Endothelial cell of umbilical vein (primary cell): ENCODE data around the gene CLCN6. TPM values are rescaled to one million over a fixed set of nuclear protein-coding genes. Genes with fewer than 3 reads are reported as not detected.

ENCODE experiments used
- BruUV-seq: library from RNA; stranded (reverse); fragments of 400-500 nt; replicated peaks from 2 replicates; lab custom pipeline; 2021; lab: Mats Ljungman, UMichigan
- CTCF ChIA-PET: fragments of 300-600, 350-600 bp; sonication (Branson Sonifier 250); formaldehyde crosslinking; loops from one replicate; lab custom pipeline; 2021; ENCODE audit warnings: antibody characterized with exemption, inconsistent platforms; lab: Charles Lee
- POLR2A ChIA-PET: fragments of 300-600, 350-600 bp; sonication (Branson Sonifier 250); formaldehyde crosslinking; loops from one replicate; lab custom pipeline; 2021; ENCODE audit warnings: antibody characterized with exemption, inconsistent platforms; lab: Charles Lee
- DNase-seq: peaks from one replicate; pipeline ENCODE4 v3.0.0-alpha.2; 2011; ENCODE audit warnings: low read depth, low spot score
- FAIRE-seq: peaks from 2 replicates; lab custom pipeline; 2011; peaks lifted over from hg19 to GRCh38; lab: Jason Lieb, UNC
- H2AFZ ChIP-seq: 2 replicates; pipeline ENCODE4 v1.6.0; 2012; ENCODE audit warnings: low read depth, low read length, control low read depth, inconsistent platforms
- H3K27ac ChIP-seq: 2 replicates; pipeline ENCODE4 v1.5.1; 2011; ENCODE audit warnings: low read depth, mild to moderate bottlenecking, control low read depth, low read length, moderate library complexity; ENCODE audit not compliant: insufficient read depth
- H3K27me3 ChIP-seq, 2 experiments: 2 replicates each; pipeline versions ENCODE4 v1.6.0 to v1.6.1; 2011; ENCODE audit warnings: low read length in 2 of 2, mixed read lengths in 1 of 2; ENCODE audit not compliant: control insufficient read depth in 2 of 2, insufficient read depth in 2 of 2
- H3K36me3 ChIP-seq, 2 experiments: 2 replicates in 1 of 2; 3 replicates in 1 of 2; pipeline ENCODE4 v1.5.1; 2011; ENCODE audit warnings: low read length in 2 of 2, mild to moderate bottlenecking in 1 of 2, moderate library complexity in 1 of 2; ENCODE audit not compliant: control insufficient read depth in 2 of 2, insufficient read depth in 2 of 2; ENCODE audit errors: extremely low read depth in 1 of 2
- H3K4me1 ChIP-seq: 3 replicates; pipeline ENCODE4 v1.5.1; 2011; ENCODE audit warnings: mild to moderate bottlenecking, low read length; ENCODE audit not compliant: control insufficient read depth, insufficient read depth; ENCODE audit errors: extremely low read depth
- H3K4me2 ChIP-seq: 2 replicates; pipeline ENCODE4 v1.6.1; 2011; ENCODE audit warnings: low read length, control low read depth, mixed read lengths; ENCODE audit not compliant: insufficient read depth
- H3K4me3 ChIP-seq, 3 experiments: fragments of 200-600 bp in 1 of 3; sonication (generic), shearing (Covaris generic) in 1 of 3; replicated peaks in 1 of 3; 2 replicates each; pipeline ENCODE4 v1.5.1; 2011 to 2016; ENCODE audit warnings: control low read depth in 3 of 3, low read length in 3 of 3, mild to moderate bottlenecking in 2 of 3, inconsistent platforms in 1 of 3, low read depth in 1 of 3, moderate library complexity in 1 of 3; ENCODE audit not compliant: insufficient read depth in 1 of 3
- H3K79me2 ChIP-seq: 2 replicates; pipeline ENCODE4 v1.6.0; 2012; ENCODE audit warnings: low read length, inconsistent platforms; ENCODE audit not compliant: control insufficient read depth, insufficient read depth
- H3K9ac ChIP-seq: replicated peaks from 2 replicates; pipeline ENCODE3; 2011; ENCODE audit warnings: low read length, control low read depth; ENCODE audit not compliant: insufficient read depth; ENCODE audit errors: extremely low read depth
- H3K9me1 ChIP-seq: replicated peaks from 3 replicates; pipeline ENCODE4 v1.6.0; 2011; ENCODE audit warnings: mild to moderate bottlenecking, low read length; ENCODE audit not compliant: control insufficient read depth, insufficient read depth; ENCODE audit errors: extremely low read depth
- H3K9me3 ChIP-seq: replicated peaks from 2 replicates; pipeline ENCODE4 v1.5.1; 2012; ENCODE audit warnings: low read length, inconsistent platforms; ENCODE audit not compliant: control insufficient read depth, insufficient read depth
- H4K20me1 ChIP-seq: replicated peaks from 2 replicates; pipeline ENCODE3; 2011; ENCODE audit warnings: mild to moderate bottlenecking, low read length; ENCODE audit not compliant: control insufficient read depth, insufficient read depth; ENCODE audit errors: extremely low read depth
- EZH2 ChIP-seq: IDR thresholded peaks from 2 replicates; pipeline ENCODE4 v1.6.1; 2012; ENCODE audit warnings: borderline replicate concordance, low read depth, mild to moderate bottlenecking, moderate library complexity, low read length, inconsistent platforms; ENCODE audit not compliant: severe bottlenecking
- FOS ChIP-seq: IDR thresholded peaks from 2 replicates; pipeline ENCODE4 v1.6.1; 2011; ENCODE audit warnings: mild to moderate bottlenecking, low read length, moderate library complexity, borderline replicate concordance; ENCODE audit not compliant: insufficient read depth
- GATA2 ChIP-seq: IDR thresholded peaks from 2 replicates; pipeline ENCODE4 v1.7.0; 2011; ENCODE audit warnings: low read depth, mild to moderate bottlenecking, moderate library complexity, mixed read lengths, low read length; ENCODE audit not compliant: insufficient read length, insufficient read depth
- JUN ChIP-seq: IDR thresholded peaks from 2 replicates; pipeline ENCODE4 v1.6.1; 2011; ENCODE audit warnings: borderline replicate concordance, low read depth; ENCODE audit not compliant: insufficient read length, insufficient read depth
- MYC ChIP-seq: IDR thresholded peaks from one replicate; pipeline ENCODE4 v1.6.1; 2011; ENCODE audit warnings: mild to moderate bottlenecking, low read depth, low read length
- POLR2A ChIP-seq: IDR thresholded peaks from 2 replicates; pipeline ENCODE4 v1.6.1; 2012; ENCODE audit warnings: low read depth, mild to moderate bottlenecking, control low read depth, low read length
- POLR2AphosphoS5 ChIP-seq: IDR thresholded peaks from 2 replicates; pipeline ENCODE4 v1.6.1; 2012; ENCODE audit warnings: low read depth, mild to moderate bottlenecking, control low read depth, low read length, moderate library complexity; ENCODE audit not compliant: insufficient read depth
- dilution Hi-C: fragments of 300-500 bp; cut with MboI; formaldehyde crosslinking; loops from one replicate; pipeline ENCODE4 v1.15.0; 2019; ENCODE audit warnings: low sequenced_read_pairs; ENCODE audit not compliant: extremely low pct_ligation_motif_present
- intact Hi-C: fragments of 100-400 bp; cut with micrococcal nuclease; formaldehyde crosslinking; loops from one replicate; pipeline ENCODE4 v1.10.0; 2022
- polyA plus RNA-seq, 4 experiments: library from polyadenylated mRNA; depleted of rRNA in 3 of 4; stranded (reverse) in 3 of 4; unstranded in 1 of 4; fragments of >200 nt; gene quantifications; 2 replicates each; pipeline versions ENCODE4 v1.2.1 to v1.2.3, GENCODE V29; 2011 to 2012; ENCODE audit warnings: missing spikeins in 1 of 4
- total RNA-seq: library from RNA; stranded (reverse); gene quantifications from 2 replicates; pipeline ENCODE4 v1.2.3, GENCODE V29; 2021
- TF ChIP-seq, protein P1 (sequence below), 2 donors: IDR thresholded peaks; 1 replicate in 1 of 2; 2 replicates in 1 of 2; pipeline ENCODE4 v1.5.1; 2011; ENCODE audit warnings: low read length in 2 of 2, mild to moderate bottlenecking in 2 of 2, moderate library complexity in 2 of 2, control low read depth in 1 of 2, inconsistent platforms in 1 of 2, low read depth in 1 of 2; ENCODE audit not compliant: insufficient read depth in 1 of 2; ENCODE audit errors: extremely low read depth in 1 of 2
- TF ChIP-seq, protein P2 (sequence below): IDR thresholded peaks from 2 replicates; pipeline ENCODE4 v1.6.1; 2011; ENCODE audit not compliant: insufficient read depth, insufficient read length

The CLCN6 gene
- total and polyA plus RNA-seq, 2 donors (not counting 3 experiments of a cell fraction or from before 2014, with no cell fraction given): 20.4 to 41.2 TPM

DNA sequence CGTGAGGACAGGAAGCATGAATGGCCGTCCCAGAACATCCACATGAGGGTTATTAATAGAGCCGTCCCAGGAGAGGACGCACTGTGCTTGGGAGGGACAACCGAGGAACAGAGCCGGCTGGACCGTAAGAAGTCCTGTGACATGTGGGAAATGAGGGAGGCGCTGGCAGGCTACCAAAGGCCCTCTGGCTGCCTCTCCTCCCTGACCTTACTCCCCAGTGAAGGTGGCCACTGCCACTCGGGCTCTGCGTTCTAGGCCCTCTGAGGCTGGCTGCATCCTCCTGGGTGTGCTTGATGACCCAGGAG lies 68.2 kb downstream of the CLCN6 start:
- Histone ChIP-seq H3K79me2 (no peaks in the 10 kb centered on the region), H3K36me3 (no peaks in the 10 kb centered on the region), H3K4me1 (no peaks in the 10 kb centered on the region), H3K27me3 (no peaks in the 10 kb centered on the region), H3K9me3 (no peaks in the 10 kb centered on the region), H4K20me1 (no peaks in the 10 kb centered on the region), H3K4me2 (no peak overlapping the region), H3K9ac (no peak overlapping the region), H3K9me1 (no peaks in the 10 kb centered on the region), H3K27ac (no peak overlapping the region), H3K4me3 (no peak overlapping the region), H2AFZ (no peak overlapping the region)
- ChIA-PET POLR2A (no interaction called here), CTCF (no interaction called here)
- intact Hi-C loops: no loop called here
- TF ChIP-seq MYC: no peak
- no peak for TF ChIP-seq POLR2A
- TF ChIP-seq EZH2: no peak
- no peak for TF ChIP-seq POLR2AphosphoS5
- no peak for TF ChIP-seq FOS
- TF ChIP-seq, protein P1, sequence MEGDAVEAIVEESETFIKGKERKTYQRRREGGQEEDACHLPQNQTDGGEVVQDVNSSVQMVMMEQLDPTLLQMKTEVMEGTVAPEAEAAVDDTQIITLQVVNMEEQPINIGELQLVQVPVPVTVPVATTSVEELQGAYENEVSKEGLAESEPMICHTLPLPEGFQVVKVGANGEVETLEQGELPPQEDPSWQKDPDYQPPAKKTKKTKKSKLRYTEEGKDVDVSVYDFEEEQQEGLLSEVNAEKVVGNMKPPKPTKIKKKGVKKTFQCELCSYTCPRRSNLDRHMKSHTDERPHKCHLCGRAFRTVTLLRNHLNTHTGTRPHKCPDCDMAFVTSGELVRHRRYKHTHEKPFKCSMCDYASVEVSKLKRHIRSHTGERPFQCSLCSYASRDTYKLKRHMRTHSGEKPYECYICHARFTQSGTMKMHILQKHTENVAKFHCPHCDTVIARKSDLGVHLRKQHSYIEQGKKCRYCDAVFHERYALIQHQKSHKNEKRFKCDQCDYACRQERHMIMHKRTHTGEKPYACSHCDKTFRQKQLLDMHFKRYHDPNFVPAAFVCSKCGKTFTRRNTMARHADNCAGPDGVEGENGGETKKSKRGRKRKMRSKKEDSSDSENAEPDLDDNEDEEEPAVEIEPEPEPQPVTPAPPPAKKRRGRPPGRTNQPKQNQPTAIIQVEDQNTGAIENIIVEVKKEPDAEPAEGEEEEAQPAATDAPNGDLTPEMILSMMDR (IDR thresholded peaks at IDR 0.05; ENCODE audit: extremely low read depth in 1 of 2, insufficient read depth in 1 of 2, low read depth in 1 of 2, low read length in 2 of 2): no peak
- TF ChIP-seq, protein P2, sequence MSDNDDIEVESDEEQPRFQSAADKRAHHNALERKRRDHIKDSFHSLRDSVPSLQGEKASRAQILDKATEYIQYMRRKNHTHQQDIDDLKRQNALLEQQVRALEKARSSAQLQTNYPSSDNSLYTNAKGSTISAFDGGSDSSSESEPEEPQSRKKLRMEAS: no peak
- no peak for TF ChIP-seq JUN
- TF ChIP-seq GATA2: no peak
- FAIRE-seq: no peak
- DNase-seq: no peak
- dilution Hi-C loops: no loop called here
- no TSS peak for BruUV-seq
